ENCODE results near the gene RALB. TPM values are rescaled to one million over a fixed set of nuclear protein-coding genes. Genes with fewer than 3 reads are reported as not detected.

RALB gene
- total and polyA plus RNA-seq, 2 of the 8 experiments (the other 6 are each of a cell fraction or from before 2014, with no cell fraction given), result 12.0 to 16.6 TPM

GRCh38 chr2:120265006-120265405, 12.4 kb downstream of the RALB start (continued):
- no peak for TF ChIP-seq ATF3 (IDR thresholded peaks at IDR 0.05; ENCODE audit: insufficient read depth, low read depth, low read length)
- TF ChIP-seq KDM1A (IDR thresholded peaks at IDR 0.05; ENCODE audit: borderline replicate concordance, low read length), result no peak
- no peak for TF ChIP-seq SRF (IDR thresholded peaks at IDR 0.05; ENCODE audit: low read depth, low read length)
